NCI-H1436 (cell line): ENCODE results near the gene PGF.
"Not testable (repeated sequence)": the region's sequence is repeated elsewhere in the genome, so short reads cannot be mapped to it uniquely, and the experiment has no call there.

Experiments used
- DNase-seq: peaks from one replicate; lab custom pipeline; 2025; lab: John Stamatoyannopoulos, UW

PGF gene

DNA sequence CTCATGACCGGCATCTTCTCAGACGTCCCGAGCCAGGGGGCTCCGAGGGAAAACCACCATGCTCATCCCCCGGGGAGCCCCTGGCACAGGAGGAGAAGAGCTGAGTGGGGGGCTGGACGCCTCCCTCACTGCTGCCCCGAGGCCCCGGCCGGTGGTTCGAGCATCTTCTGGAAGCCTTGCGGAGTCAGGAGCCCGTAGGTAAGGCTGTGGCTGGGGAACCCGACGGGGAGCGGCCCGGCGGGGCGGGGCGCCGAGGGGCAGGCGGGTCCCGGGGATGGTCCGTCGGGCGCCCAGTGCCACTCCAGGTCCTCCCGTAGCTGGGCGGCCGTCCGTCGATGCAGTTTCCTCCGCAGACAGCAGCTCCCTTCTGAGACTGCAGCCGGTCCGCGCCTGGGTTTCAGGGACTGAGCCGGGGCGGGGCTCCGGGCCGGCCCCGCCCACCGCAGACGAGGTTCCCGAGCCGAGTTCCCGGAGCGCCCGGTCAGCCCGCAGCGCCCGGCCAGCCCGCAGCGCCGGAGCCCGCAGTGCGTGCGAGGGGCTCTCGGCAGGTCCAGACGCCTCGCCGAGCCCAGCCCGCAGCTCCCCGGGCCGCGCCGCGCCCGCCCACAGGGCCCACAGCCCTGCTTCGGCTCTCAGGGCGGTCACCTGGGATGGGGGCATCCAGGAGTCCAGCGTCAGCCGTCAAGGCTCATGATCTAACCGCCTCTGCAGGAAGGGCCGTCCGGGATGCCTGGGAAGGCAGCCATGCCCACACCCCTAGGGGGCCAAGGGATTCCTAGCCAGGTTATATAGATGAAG, at the start of gene PGF:
PGF (minus strand) TSS at position 369 of the 798 bp plus-strand sequence; CDS start at position 14, 355 bp downstream.
- no peak for DNase-seq

DNA sequence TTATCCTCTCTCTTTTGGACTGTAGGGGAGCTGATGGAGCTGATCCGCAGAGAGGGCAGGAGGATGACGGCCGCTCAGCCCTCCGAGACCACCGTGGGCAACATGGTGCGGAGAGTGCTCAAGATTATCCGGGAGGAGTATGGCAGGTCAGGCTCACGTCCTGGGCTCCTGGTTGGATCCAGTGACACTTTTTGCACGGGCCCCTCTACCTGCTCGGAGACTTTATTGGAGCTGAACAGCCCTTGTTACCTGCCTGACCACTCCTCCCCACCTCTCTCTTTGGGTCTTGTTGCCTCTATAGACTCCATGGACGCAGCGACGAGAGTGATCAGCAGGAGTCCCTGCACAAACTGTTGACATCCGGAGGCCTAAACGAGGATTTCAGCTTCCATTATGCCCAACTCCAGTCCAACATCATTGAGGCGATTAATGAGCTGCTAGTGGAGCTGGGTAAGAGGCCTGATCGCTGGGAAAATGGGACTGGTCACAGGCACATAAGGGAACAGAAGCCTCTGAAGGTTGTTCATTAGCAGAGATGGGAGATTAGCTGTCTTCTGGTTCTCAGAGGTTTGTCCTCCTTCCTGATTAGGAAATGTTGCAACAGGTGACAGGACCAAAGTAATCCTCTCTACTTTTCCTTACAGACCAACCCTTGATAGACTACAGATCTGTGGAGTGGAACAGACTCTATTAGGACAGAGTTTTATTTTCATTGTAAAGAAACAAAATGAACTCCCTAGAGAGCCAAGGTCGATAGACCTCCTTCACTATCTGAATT, 48.0 kb upstream of the PGF start:
- DNase-seq = no peak

DNA sequence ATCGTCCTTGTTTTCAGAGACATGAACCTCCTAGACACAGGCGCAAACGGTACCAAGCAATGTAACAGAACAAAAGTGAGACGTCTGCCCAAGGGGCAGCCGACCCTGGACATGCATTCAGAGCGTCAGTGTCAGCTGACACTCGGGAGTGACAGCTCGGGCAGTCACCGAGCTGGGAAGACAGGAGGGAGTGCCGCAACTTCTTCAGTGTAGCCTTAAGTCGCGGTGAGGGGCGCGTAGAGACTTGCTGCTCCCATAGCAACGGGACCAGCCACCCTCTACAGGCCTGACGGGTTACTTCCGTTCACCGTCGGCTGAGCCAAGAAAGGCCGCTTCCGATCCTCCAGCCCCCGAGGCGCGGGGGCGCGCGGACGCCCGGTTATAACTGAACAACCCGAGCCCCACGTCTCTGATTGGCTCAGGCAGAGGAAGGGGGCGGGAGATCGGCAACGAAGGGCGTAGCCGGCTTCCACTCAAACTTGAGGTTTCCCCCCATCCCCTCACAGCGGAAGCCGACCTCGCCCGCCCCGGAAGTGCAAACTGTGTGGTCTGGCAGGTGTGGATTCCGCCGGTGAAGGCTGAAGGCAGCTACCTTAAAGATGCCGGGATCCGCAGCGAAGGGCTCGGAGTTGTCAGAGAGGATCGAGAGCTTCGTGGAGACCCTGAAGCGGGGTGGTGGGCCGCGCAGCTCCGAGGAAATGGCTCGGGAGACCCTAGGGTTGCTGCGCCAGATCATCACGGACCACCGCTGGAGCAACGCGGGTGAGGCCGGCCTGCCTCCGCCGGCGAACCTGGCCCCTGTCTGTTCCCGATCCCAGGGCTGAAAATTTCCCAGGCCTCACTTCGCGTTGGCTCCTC, 47.2 kb upstream of the PGF start, which contains the start of gene EIF2B2:
EIF2B2 (plus strand) TSS at position 530 of the 858 bp plus-strand sequence; CDS start at position 600, 70 bp downstream.
- DNase-seq = peak; percentile 94

GRCh38 chr14:75001899-75002298, 46.5 kb upstream of the PGF start:
- DNase-seq = no peak

GRCh38 chr14:75001261-75001660, 45.9 kb upstream of the PGF start:
- DNase-seq = no peak

GRCh38 chr14:74995781-74996180, 40.4 kb upstream of the PGF start:
- DNase-seq = not testable (repeated sequence)

DNA sequence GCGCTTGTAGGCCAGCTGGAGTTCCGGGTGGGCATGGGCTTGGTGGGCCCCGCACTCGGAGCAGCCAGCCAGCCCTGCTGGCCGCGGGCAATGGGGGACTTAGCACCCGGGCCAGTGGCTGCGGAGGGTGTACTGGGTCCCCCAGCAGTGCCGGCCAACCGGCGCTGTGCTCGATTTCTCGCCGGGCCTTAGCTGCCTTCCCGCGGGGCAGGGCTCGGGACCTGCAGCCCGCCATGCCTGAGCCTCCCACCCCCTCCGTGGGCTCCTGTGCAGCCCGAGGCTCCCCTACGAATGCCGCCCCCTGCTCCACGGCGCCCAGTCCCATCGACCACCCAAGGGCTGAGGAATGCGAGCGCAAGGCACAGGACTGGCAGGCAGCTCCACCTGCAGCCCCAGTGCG, 38.8 kb upstream of the PGF start:
- DNase-seq = not testable (repeated sequence)

DNA sequence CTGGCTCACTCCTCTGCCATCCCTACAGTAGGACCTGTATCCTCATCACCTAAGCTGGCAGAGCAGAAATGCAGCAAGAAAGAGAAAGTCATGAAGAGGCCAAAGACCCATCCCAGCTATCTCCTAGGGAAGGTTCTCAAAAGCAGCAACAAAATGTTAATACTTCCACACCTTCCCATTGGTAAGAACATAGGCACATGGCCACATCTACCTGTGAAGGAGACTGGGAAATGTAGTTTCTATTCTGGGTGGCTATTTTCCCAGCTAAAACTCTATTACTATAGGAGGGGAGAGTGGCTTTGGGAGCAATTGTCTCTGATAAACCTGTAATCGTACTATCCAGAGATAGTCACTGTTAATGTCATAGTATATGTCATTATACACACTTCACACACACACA, 33.6 kb upstream of the PGF start:
- DNase-seq = no peak

- DNase-seq = no peak
These were observed 32.7 kb upstream of the PGF start for GRCh38 chr14:74988131-74988530.

- DNase-seq = no peak
These were observed 30.4 kb upstream of the PGF start for GRCh38 chr14:74985806-74986205.

DNA sequence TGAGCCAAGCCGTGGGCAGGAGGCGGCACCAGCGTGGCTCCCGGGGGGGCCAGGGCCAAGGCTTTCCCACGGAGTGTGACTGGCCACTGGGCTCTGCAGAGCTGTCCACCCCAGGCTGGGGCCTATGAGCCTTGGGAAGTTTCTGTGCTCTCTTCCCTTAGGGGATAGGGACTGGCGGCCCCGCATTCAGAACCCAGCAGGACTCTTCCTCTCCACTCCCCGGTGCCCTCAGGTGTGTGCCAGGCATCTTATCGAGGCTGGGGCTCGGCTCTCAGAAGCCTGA, 29.6 kb upstream of the PGF start:
- no peak for DNase-seq

- no peak for DNase-seq
These were observed 29.0 kb upstream of the PGF start for GRCh38 chr14:74984236-74985027.

DNA sequence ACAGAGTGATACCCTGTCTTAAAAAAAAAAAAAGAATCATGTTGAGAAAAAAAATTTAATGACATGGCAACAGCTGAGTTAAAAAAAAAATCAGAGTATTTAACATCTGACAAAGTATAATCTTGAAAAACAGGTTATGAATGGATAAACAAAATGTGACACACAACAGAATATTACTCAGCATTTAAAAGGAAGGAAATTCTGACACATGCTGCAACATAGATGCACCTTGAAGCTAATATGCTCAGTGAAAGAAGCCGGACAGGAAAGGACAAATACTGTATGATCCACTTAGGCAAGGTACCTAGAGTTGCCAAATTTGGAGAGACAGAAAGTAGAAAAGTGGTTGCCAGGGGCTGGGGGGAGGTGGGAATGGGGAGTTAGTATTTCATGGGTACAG, 27.9 kb upstream of the PGF start:
- DNase-seq = no peak

DNA sequence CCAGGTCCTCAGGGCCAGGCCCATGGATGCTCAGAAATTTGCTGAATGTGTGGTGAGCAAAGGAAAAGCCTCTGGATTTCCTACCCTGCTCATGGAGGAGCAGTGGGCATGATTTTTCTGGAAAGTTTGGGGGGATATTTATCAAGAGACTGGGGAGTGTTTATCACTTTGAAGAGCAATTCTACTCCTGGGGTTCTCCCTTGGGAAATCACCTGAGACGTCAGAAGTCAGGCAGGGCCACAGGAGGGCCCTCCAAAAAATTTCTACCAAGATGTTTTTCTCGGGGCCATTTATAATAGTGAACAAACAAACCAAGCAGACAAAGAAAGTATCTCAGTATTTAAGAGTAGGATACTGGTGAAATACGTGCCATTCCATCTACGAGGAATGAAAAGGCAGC, 27.3 kb upstream of the PGF start:
- DNase-seq = no peak

- no peak for DNase-seq
These were observed 26.4 kb upstream of the PGF start for GRCh38 chr14:74981833-74982232.

- DNase-seq = no peak
These were observed 26.0 kb upstream of the PGF start for GRCh38 chr14:74981462-74981782.

DNA sequence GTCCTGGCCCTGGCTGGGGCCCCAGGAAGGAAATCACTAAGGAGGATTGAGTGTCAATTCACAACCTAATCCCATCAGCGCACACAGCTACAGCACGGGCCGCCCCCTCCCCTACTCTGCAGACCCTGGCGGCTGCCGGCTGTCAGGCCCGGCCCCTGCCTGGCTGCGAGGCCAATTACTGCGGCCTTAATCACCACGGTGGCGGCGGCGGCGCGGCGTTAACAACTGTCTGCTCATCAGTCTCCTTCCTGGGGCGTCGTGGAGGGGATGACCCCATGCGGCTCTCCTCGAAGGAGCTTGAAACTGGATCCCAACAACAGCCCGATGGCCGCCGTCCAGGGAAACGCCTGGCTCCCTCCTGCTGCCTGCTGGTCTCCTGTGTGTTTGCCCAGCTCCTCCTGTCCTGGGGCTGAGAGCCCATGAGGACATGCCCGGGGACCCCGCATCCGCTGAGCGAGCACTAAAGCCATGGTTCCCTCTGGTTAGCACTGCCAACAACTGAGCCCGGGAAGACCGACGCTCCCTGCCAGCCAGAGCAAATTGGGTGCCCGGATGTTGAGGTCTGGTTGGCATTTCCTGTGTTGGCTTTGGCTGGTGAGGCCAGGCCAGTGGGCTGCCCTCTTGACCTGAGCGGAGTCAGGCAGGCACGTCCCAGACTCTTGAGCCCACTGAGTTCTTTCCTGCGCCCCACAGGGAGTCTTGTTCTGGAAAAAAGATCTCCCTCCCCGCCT, 25.5 kb upstream of the PGF start:
- DNase-seq = no peak

DNA sequence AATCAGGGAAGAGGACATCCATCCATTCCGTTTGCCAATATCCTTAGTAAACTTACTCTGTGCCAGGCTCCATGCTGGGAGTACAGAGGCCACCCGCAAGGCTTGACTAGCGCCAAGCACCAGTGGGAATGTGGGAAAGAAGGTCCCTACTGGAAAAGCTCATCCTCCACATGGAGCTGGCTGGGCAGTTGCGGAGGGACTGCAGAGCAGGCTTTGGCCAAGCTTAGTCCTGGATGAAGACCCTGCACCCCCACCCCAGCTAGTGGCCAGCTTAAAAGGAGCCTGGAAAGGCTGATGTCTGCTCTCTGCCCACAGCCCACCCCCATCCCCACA, 25.0 kb upstream of the PGF start:
- DNase-seq = no peak

DNA sequence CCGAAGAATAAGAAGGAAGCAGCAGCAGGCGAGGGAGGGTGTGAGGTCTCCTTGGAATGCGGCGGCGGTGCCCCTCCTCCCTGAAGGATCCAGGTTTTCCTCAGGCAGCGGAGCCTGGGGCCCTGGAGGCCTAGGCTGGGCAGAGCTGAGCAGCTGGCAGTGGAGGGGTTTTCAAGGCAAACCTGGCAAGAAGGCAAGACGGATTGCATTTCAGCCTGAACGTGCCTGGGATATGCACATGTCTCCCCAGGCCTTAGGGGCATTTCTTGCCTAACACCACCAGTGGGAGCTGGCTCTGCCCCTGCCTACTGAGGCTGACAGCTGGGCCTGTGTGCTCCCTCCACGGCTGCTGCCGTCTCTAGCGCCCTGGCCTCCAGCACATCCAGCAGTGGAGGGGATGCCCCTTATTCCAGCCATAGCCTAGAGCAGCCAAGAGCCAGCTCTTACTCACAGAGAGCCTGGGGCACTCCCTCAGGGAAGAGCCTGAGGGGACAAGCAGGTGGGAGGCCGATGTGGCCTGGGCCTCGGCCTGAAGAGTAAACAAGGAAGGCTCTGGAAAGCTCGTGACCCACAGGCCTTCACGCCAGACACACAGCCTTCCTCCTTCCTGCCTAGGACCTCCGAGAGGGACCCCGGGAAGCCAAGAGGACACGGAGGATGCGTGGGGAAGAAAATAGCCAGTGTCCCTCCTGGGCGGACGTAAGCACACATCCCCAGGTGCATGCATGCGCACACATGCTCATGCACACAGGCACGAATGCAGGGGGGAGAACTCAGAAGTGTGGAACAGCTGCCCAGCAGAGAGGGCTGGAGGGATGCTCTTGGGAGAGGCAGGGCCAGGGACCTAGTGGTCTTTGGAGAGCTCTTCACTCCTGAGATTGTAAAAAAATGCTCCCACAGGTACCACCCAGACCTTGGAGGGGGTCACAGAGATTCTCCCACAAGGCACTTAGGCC, 24.3 kb upstream of the PGF start:
- DNase-seq = no peak

- no peak for DNase-seq
These were observed 23.6 kb upstream of the PGF start for GRCh38 chr14:74979029-74979428.
